HuH-7 (cell line): ENCODE data around the gene IMMP2L.
A peak's percentile ranks its signal among the peaks of the same experiment; 100 is the strongest.
"Not testable (repeated sequence)": the region's sequence is repeated elsewhere in the genome, so short reads cannot be mapped to it uniquely, and the experiment has no call there.

Source experiments
- DNase-seq: peaks from one replicate; pipeline ENCODE4 v3.0.0; 2011; ENCODE audit warnings: low spot score

IMMP2L gene

DNA sequence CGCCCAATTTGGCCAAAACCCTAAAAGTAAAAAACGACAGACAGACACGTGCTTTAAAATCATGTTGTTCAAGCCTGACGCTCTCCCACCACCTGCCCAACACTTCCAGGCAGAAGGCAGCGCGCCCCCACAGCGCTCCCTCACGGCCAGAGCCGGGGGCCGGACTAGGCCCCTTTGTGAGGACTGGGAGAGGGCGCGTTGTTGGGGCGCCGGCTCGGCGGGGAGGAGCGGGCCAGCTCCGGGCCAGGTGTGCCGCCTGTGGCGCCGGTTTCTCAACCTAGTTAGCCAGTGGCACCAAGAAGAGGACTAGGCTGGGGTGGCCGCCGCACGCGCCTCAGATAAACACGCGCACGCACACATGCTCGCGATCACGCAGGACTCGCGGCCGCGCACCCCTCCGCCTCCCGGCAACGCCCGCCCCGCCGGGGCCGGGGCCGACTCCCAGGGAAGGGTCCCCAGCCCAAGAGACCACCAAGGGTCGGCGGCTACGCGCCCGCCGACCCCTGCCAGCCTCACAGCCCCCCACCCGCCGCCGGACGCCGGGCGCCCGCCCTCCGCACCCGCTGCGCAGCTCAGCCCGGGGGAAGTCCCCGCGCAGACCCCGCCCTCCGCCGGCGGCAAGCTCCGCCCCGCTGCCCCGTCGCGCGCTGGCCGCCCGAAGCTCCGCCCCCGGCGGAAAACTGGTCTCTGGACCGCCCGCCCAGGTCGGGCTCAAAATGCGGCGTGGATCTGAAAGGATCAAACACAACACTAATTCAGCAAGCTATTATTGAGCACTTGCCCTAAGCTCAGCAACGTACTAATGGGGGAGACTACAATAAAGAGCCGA is at the start of gene IMMP2L:
Gene IMMP2L (minus strand): TSS at position 589 of the 829 bp plus-strand sequence.
- peak; percentile 85 for DNase-seq

DNA sequence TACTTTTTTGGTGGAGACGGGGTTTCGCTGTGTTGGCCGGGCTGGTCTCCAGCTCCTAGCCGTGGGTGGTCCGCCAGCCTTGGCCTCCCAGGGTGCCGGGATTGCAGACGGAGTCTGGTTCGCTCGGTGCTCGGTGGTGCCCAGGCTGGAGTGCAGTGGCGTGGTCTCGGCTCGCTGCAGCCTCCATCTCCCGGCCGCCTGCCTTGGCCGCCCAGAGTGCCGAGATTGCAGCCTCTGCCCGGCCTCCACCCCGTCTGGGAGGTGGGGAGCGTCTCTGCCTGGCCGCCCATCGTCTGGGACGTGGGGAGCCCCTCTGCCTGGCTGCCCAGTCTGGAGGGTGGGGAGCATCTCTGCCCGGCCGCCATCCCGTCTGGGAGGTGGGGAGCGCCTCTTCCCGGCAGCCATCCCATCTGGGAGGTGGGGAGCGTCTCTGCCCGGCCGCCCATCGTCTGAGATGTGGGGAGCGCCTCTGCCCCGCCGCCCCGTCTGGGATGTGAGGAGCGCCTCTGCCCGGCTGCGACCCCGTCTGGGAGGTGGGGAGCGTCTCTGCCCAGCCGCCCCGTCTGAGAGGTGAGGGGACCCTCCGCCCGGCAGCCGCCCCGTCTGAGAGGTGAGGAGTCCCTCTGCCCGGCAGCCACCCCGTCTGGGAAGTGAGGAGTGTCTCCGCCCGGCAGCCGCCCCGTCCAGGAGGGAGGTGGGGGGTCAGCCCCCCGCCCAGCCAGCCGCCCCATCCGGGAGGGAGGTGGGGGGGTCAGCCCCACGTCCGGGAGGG is 47.4 kb upstream of the IMMP2L start:
- not testable (repeated sequence) for DNase-seq

DNA sequence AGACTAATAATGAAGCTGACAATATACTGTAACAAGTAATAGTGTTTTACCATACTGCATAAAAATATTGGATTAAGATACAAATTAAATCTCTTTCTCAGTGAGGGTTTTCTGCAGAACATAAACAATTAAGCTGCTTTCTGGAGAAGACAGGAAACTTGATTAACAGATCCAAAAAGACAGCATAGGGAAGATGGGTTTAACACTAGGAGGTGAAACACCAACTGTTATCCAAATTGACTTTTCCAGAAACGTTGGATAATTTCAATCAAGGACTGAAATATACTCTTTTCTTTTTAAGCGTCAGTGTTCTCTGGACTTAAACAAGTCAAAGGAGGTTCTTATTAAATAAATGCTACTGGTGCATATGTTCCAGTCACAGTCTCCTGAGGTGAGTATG is 45.3 kb upstream of the IMMP2L start:
- DNase-seq: no peak

DNA sequence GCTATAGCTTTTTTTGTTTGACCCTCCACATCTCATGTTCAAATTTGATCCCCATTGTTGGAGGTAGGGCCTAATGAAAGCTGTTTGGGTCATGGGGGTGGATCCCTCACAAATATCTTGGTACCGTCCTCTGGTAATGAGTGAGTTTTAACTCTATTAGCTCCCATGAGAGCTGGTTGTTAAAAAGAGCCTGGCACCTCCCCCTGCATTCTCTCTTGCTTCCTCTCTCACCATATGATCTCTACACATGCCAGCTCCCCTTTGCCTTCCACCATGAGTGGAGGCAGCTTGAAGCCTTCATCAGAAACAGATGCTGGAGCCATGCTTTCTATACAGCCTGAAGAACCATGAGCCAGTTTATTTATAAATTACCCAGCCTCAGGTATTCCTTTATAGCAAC is 43.0 kb upstream of the IMMP2L start:
- no peak for DNase-seq

DNA sequence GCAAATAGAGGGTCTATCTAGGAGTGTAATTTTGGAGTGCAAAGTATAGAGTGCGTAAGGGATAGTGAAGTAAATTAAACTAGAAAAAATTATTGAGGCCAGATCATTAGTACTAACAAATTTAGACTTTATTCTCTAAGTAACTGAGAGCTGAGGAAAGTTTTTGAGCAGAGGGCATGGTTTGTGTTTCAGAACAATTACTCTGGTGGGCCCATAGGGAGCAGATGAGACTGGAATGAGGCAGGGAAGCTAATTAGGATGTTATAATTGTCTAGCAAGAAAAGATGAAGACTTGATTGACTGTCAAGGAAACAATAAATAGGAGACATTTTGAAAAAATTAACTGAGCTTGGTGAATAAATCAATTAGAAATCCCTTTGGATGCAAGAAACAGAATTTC is 37.8 kb upstream of the IMMP2L start:
- DNase-seq: no peak

DNA sequence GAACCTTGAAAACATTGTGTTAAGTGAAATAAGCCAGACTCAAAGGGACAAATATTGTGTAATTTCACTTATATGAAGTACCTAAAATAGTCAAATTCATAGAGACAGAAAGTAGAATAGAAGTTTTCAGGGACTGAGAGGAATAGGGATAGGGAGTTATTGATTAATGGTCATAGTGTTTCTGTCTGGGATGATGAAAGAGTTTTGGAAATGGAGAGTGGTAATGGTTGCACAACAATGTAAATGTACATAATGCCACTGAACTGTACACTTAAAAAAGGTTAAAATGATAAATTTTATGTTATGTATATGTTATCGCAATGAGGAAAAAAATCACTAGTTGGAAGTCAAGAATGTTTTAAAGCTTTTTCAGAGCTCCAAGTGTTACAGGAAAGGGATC is 33.5 kb upstream of the IMMP2L start:
- DNase-seq: no peak

GRCh38 chr7:111594602-111595001 is 32.3 kb upstream of the IMMP2L start:
- DNase-seq: no peak

GRCh38 chr7:111593343-111593742 is 31.1 kb upstream of the IMMP2L start:
- no peak for DNase-seq

GRCh38 chr7:111588065-111588433 is 25.8 kb upstream of the IMMP2L start:
- no peak for DNase-seq

- no peak for DNase-seq
Observed at GRCh38 chr7:111587410-111588064, 25.2 kb upstream of the IMMP2L start.

- no peak for DNase-seq
Observed at GRCh38 chr7:111586711-111587409, 24.6 kb upstream of the IMMP2L start.

DNA sequence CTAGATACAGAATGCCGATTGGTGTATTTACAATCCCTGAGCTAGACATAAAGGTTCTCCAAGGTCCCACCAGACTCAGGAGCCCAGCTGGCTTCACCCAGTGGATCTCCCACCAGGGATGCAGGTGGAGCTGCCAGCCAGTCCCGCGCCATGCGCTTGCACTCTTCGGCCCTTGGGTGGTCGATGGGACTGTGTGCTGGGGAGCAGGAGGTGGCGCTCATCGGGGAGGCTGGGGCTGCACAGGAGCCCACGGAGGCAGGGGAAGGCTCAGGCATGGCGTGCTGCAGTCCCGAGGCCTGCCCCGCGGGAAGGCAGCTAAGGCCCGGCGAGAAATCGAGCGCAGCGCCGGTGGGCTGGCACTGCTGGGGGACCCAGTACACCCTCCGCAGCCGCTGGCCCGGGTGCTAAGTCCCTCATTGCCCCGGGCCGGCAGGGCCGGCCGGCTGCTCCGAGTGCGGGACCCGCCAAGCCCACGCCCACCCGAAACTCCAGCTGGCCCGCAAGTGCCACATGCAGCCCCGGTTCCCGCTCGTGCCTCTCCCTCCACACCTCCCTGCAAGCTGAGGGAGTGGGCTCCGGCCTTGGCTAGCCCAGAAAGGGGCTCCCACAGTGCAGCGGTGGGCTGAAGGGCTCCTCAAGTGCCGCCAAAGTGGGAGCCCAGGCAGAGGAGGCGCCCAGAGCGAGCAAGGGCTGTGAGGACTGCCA is 19.6 kb upstream of the IMMP2L start:
- DNase-seq: not testable (repeated sequence)

- not testable (repeated sequence) for DNase-seq
Observed at GRCh38 chr7:111581207-111581606, 18.9 kb upstream of the IMMP2L start.

GRCh38 chr7:111578754-111579153 is 16.5 kb upstream of the IMMP2L start:
- no peak for DNase-seq

- no peak for DNase-seq
Observed at GRCh38 chr7:111571720-111572119, 9.4 kb upstream of the IMMP2L start.

GRCh38 chr7:111568870-111569462 is 6.7 kb upstream of the IMMP2L start:
- no peak for DNase-seq

DNA sequence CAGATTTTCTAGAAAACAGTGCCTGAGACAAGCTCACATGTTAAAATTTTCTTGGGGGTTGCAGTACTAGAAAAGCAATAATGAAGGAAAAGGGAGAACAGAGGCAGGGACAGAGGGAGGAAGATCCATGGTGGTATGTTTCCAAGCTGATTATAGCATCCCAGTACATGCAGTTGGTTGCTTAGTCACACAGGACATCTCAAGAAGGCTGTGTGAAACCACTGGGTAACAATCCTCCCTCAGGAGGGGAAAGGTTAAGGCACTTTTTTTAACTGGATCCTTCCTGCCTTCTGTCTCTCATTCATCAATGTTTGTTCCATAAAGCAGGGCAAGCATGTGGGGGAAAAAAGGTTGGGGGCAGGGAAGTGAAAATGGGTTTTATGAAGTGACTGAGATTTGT is 6.1 kb upstream of the IMMP2L start:
- no peak for DNase-seq

- no peak for DNase-seq
Observed at GRCh38 chr7:111564078-111564477, 1.8 kb upstream of the IMMP2L start.

DNA sequence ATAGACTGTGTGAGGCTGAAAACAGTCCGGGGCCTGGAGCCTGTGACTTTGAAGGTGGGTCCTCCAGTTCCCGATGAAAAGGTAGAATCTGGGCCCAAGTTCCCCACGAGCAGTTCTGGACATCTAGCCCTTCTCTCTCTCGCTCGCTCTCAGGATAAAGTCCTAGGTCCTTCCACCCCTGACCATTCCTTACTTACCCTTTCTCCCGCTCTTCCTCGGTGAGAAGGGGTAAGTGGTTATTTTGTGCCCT is 713 bp downstream of the IMMP2L start:
- DNase-seq: peak; percentile 8

DNA sequence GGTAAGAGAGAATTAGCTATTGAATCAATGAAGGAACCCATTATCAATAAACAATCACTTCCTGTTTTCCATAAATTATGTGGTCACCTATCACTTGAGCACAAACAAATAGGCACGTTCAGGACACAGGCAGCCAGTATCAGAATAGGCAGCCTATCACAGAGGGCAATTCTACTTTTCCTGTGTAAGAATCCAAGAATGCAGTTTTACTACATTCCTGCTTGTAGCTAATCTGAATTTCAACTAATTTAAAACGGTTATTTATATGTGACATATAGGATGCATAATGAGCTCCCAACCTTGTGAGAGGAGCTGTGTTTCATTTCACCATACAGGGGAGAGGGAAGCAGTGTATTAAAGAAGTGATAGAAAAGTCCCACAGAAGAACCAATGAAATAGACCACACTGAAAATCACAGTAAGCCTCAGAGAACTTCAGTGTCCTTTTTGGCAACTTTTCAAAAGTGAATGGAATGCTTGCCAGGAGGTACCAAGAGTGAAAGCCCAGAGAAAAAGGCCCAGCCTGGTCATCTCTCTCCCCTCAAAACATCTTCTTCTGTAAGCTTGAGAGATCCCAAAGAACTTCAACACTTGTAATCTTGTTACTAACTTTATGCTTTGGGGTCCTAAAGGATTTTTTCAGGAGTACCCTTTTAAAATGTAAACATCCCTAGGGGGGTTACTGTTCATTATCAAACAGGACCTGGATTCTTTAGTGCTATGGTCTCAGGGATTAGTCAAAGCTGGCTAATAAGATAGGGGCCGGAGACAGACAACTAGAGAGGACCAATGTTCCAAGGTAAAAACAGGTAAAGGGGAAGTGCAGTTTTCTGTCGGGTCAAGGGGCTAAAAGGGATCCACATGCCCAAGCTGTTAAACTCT is 1.3 kb downstream of the IMMP2L start:
- DNase-seq: peak; percentile 10

GRCh38 chr7:111558991-111559390 is 3.3 kb downstream of the IMMP2L start:
- no peak for DNase-seq
